LNCaP clone FGC (cell line): ENCODE measurements around the gene AP1S1.
"Not testable (repeated sequence)": the region's sequence is repeated elsewhere in the genome, so short reads cannot be mapped to it uniquely, and the experiment has no call there.

Experiments
- DNase-seq: peaks from one replicate; pipeline ENCODE4 v3.0.0-alpha.2; 2011; ENCODE audit warnings: low read depth
- H3K4me3 ChIP-seq: 2 replicates; pipeline ENCODE4 v1.5.1; 2011; ENCODE audit warnings: mild to moderate bottlenecking, low read depth, low read length, control low read depth
- TF ChIP-seq, protein P1 (sequence below): IDR thresholded peaks from 2 replicates; pipeline ENCODE4 v1.5.1; 2012; ENCODE audit warnings: mild to moderate bottlenecking; ENCODE audit not compliant: control insufficient read depth, insufficient read depth; ENCODE audit errors: extremely low read depth

AP1S1 gene

DNA sequence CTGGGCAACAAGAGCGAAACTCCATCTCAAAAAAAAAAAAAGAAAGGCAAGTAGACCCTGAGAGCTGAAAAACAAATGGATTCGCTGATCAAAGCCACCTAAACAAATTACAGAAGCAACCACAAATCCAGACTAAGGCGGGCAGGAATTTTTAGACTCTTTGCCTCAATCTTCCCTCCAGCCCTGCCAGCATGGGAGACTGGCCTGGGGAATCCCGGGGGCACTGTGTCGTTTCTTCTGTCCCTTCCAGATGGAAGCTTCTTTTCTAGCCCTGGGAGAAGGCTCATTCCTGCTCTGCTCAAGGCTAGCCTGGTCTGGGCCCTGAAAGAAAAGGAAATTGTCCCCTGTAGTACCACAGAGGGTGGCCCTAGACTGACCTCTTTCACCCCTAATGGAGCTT is 43.0 kb upstream of the AP1S1 start:
- DNase-seq, result no peak
- TF ChIP-seq, protein P1, sequence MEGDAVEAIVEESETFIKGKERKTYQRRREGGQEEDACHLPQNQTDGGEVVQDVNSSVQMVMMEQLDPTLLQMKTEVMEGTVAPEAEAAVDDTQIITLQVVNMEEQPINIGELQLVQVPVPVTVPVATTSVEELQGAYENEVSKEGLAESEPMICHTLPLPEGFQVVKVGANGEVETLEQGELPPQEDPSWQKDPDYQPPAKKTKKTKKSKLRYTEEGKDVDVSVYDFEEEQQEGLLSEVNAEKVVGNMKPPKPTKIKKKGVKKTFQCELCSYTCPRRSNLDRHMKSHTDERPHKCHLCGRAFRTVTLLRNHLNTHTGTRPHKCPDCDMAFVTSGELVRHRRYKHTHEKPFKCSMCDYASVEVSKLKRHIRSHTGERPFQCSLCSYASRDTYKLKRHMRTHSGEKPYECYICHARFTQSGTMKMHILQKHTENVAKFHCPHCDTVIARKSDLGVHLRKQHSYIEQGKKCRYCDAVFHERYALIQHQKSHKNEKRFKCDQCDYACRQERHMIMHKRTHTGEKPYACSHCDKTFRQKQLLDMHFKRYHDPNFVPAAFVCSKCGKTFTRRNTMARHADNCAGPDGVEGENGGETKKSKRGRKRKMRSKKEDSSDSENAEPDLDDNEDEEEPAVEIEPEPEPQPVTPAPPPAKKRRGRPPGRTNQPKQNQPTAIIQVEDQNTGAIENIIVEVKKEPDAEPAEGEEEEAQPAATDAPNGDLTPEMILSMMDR, result no peak

GRCh38 chr7:101112233-101112632 is 42.0 kb upstream of the AP1S1 start:
- DNase-seq, result no peak
- H3K4me3 ChIP-seq, result no peak overlapping the region
- TF ChIP-seq, protein P1, result no peak

More for the DNA sequence above, 43.0 kb upstream of the AP1S1 start:
- no peak overlapping the region for H3K4me3 ChIP-seq

- DNase-seq, result not testable (repeated sequence)
Measured at GRCh38 chr7:101113140-101113539, 41.1 kb upstream of the AP1S1 start.

GRCh38 chr7:101113836-101114235 is 40.4 kb upstream of the AP1S1 start:
- H3K4me3 ChIP-seq, result no peak overlapping the region
- TF ChIP-seq, protein P1, result no peak
- no peak for DNase-seq

More at GRCh38 chr7:101113140-101113539, 41.1 kb upstream of the AP1S1 start:
- H3K4me3 ChIP-seq, result not testable (repeated sequence)

- H3K4me3 ChIP-seq, result no peak overlapping the region
- DNase-seq, result no peak
- TF ChIP-seq, protein P1, result no peak
Measured at GRCh38 chr7:101114492-101114891, 39.8 kb upstream of the AP1S1 start.

DNA sequence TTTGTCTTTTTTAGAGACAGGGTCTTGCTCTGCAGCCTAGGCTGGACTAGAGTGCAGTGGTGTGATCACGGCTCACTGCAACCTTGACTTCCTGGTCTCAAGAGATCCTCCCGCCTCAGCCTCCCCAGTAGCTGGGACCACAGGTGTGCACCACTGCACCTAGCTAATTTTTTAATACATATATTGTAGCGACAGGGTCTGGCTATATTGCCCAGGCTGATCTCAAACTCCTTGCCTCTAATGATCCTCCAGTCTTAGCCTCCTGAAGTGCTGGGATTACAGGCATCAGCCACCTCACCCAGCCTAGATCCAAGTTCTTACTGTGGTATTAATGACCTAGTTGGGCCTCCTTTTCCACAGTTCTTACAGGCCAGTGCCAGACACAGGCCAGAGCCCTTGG is 39.1 kb upstream of the AP1S1 start:
- DNase-seq, result no peak
- no peak overlapping the region for H3K4me3 ChIP-seq
- TF ChIP-seq, protein P1, result no peak

GRCh38 chr7:101116898-101117297 is 37.4 kb upstream of the AP1S1 start:
- no peak overlapping the region for H3K4me3 ChIP-seq
- TF ChIP-seq, protein P1, result no peak
- DNase-seq, result no peak
